A549 (cell line): ENCODE measurements around the gene ACSF3. TPM values are rescaled to one million over a fixed set of nuclear protein-coding genes. Genes with fewer than 3 reads are reported as not detected.

Experiments used
- ATAC-seq, 2 experiments: fragments of 200-7000 bp in 1 of 2; fragments of >200 bp in 1 of 2; cut with Nextera tagmentation in 1 of 2; cut with Tn5 transposase in 1 of 2; 3 replicates each; pipeline versions ENCODE4 v1.8.0 to v1.9.1; 2018 to 2020; ENCODE audit warnings: mild to moderate bottlenecking in 1 of 2, moderate library complexity in 1 of 2
- CTCF ChIA-PET: fragments of 300-600 bp; sonication (Branson Sonifier 250); formaldehyde crosslinking; extraction: SDS; loops from one replicate; lab custom pipeline; 2021; ENCODE audit warnings: antibody characterized with exemption, inconsistent platforms; lab: Yijun Ruan, JAX
- POLR2A ChIA-PET: fragments of 350-600 bp; formaldehyde crosslinking; extraction: SDS; loops from one replicate; lab custom pipeline; 2021; ENCODE audit warnings: antibody characterized with exemption, inconsistent platforms; lab: Yijun Ruan, JAX
- DNase-seq, 2 experiments: peaks; one replicate each; pipeline versions ENCODE4 v3.0.0 to v3.0.0-alpha.2; 2011 to 2016; ENCODE audit warnings: low read depth in 1 of 2, low spot score in 1 of 2
- FAIRE-seq: peaks from 2 replicates; lab custom pipeline; 2011; peaks lifted over from hg19 to GRCh38; lab: Jason Lieb, UNC
- H3K27ac ChIP-seq, 2 experiments: fragments of >200 bp; sonication (Bioruptor Twin); formaldehyde crosslinking; 3 replicates each; pipeline ENCODE4 v1.5.1; 2016 to 2017
- H3K4me1 ChIP-seq: fragments of >200 bp; sonication (Bioruptor Twin); formaldehyde crosslinking; 3 replicates; pipeline ENCODE4 v1.6.1; 2016
- H3K4me2 ChIP-seq: fragments of >200 bp; sonication (Bioruptor Twin); formaldehyde crosslinking; 3 replicates; pipeline ENCODE4 v1.6.1; 2016
- H3K4me3 ChIP-seq: fragments of >200 bp; sonication (Bioruptor Twin); formaldehyde crosslinking; 3 replicates; pipeline ENCODE4 v1.5.1; 2016
- H3K9me3 ChIP-seq: fragments of >200 bp; sonication (Bioruptor Twin); formaldehyde crosslinking; 3 replicates; pipeline ENCODE4 v1.6.1; 2016
- BHLHE40 ChIP-seq: IDR thresholded peaks from 2 replicates; pipeline ENCODE4 v1.6.1; 2012; ENCODE audit warnings: low read depth, low read length, inconsistent platforms
- CBX8 ChIP-seq: fragments of 200-600 bp; sonication (generic); IDR thresholded peaks from 2 replicates; pipeline ENCODE4 v1.6.1; 2016
- CHD2 ChIP-seq: fragments of 150-350 bp; IDR thresholded peaks from 2 replicates; pipeline ENCODE4 v1.6.1; 2014; ENCODE audit warnings: low read length; ENCODE audit not compliant: partially characterized antibody
- EHF ChIP-seq: fragments of 250-450 bp; sonication (Bioruptor Pico); IDR thresholded peaks from 2 replicates; pipeline ENCODE4 v1.5.0; 2020; ENCODE audit warnings: mild to moderate bottlenecking
- EP300 ChIP-seq, 2 experiments: fragments of >200 bp; sonication (Bioruptor Twin); formaldehyde crosslinking; IDR thresholded peaks; 2 replicates in 1 of 2; 3 replicates in 1 of 2; pipeline ENCODE4 v1.6.1; 2016 to 2017
- ESRRA ChIP-seq: fragments of 150-350 bp; IDR thresholded peaks from 2 replicates; pipeline ENCODE4 v1.6.1; 2014; ENCODE audit warnings: mild to moderate bottlenecking, low read length, borderline replicate concordance
- FOSL2 ChIP-seq, 2 experiments: fragments of 450-650 bp in 1 of 2; fragments of >200 bp in 1 of 2; sonication (Bioruptor Twin) in 1 of 2; formaldehyde crosslinking; IDR thresholded peaks; 2 replicates each; pipeline versions ENCODE4 v1.5.0 to v1.6.1; 2016 to 2020; ENCODE audit warnings: mild to moderate bottlenecking in 1 of 2, moderate library complexity in 1 of 2
- HOXA7 ChIP-seq: fragments of 250-450 bp; sonication (Bioruptor Pico); IDR thresholded peaks from 2 replicates; pipeline ENCODE4 v1.5.0; 2020; ENCODE audit warnings: mild to moderate bottlenecking, moderate library complexity
- JUNB ChIP-seq: fragments of >200 bp; sonication (Bioruptor Twin); formaldehyde crosslinking; IDR thresholded peaks from 2 replicates; pipeline ENCODE4 v1.6.1; 2016
- MAZ ChIP-seq: fragments of 150-350 bp; IDR thresholded peaks from 2 replicates; pipeline ENCODE4 v1.6.1; 2014; ENCODE audit warnings: antibody characterized with exemption, low read depth, low read length, borderline replicate concordance
- PHF8 ChIP-seq: fragments of 200-600 bp; sonication (generic); IDR thresholded peaks from 2 replicates; pipeline ENCODE4 v1.6.1; 2016; ENCODE audit warnings: low read depth, mild to moderate bottlenecking, antibody characterized with exemption, moderate library complexity, borderline replicate concordance
- RAD21 ChIP-seq, 2 experiments: fragments of >200 bp in 1 of 2; sonication (Bioruptor Twin) in 1 of 2; formaldehyde crosslinking in 1 of 2; IDR thresholded peaks in 1 of 2; conservative IDR thresholded peaks in 1 of 2; 2 replicates in 1 of 2; 3 replicates in 1 of 2; pipeline ENCODE4 v1.6.1; 2012 to 2018; ENCODE audit warnings: inconsistent platforms in 1 of 2
- RNF2 ChIP-seq: fragments of 200-600 bp; sonication (generic); IDR thresholded peaks from 2 replicates; pipeline ENCODE4 v1.6.1; 2016; ENCODE audit warnings: low read depth, mild to moderate bottlenecking, antibody characterized with exemption, moderate library complexity, borderline replicate concordance
- SMC3 ChIP-seq: fragments of >200 bp; sonication (Bioruptor Twin); formaldehyde crosslinking; IDR thresholded peaks from 3 replicates; pipeline ENCODE4 v1.6.1; 2018; ENCODE audit warnings: inconsistent platforms
- SREBF2 ChIP-seq: fragments of 450-650 bp; IDR thresholded peaks from 2 replicates; pipeline ENCODE4 v1.6.1; 2014; ENCODE audit warnings: mild to moderate bottlenecking, moderate library complexity
- ZC3H11A ChIP-seq: fragments of 450-650 bp; IDR thresholded peaks from 2 replicates; pipeline ENCODE4 v1.6.1; 2014; ENCODE audit warnings: antibody characterized with exemption, mild to moderate bottlenecking
- ZSCAN20 ChIP-seq: fragments of 250-450 bp; sonication (Bioruptor Pico); IDR thresholded peaks from 2 replicates; pipeline ENCODE4 v1.8.0; 2022; ENCODE audit warnings: mild to moderate bottlenecking, moderate library complexity
- WGBS: methylation state at CpG from one replicate; pipeline ENCODE4 v1.1.6; 2017; ENCODE audit errors: missing lambda C conversion rate; 5-methylcytosine and 5-hydroxymethylcytosine counted together
- polyA plus RNA-seq, 4 experiments: library from polyadenylated mRNA; depleted of rRNA in 3 of 4; stranded (reverse); fragments of >200 nt; fragmentation: RNase III in 1 of 4; extraction: RNeasy Plus Mini Kit Qiagen cat#74134 plus additional on column Dnase treatment in 1 of 4; gene quantifications; 2 replicates in 3 of 4; 3 replicates in 1 of 4; pipeline ENCODE4 v1.2.3, GENCODE V29; 2011 to 2017
- TF ChIP-seq, protein P1 (sequence below): fragments of >200 bp; sonication (Bioruptor Twin); formaldehyde crosslinking; IDR thresholded peaks from 3 replicates; pipeline ENCODE4 v1.5.1; 2016
- TF ChIP-seq, protein P2 (sequence below): fragments of 150-350 bp; IDR thresholded peaks from 2 replicates; pipeline ENCODE4 v1.6.1; 2014; ENCODE audit warnings: low read depth, mild to moderate bottlenecking, low read length
- TF ChIP-seq, protein P3 (sequence below): IDR thresholded peaks from 2 replicates; pipeline ENCODE4 v1.6.1; 2012
- TF ChIP-seq, protein P4 (sequence below): IDR thresholded peaks from 2 replicates; pipeline ENCODE4 v1.6.1; 2012
- TF ChIP-seq, protein P5 (sequence below): fragments of 250-450 bp; sonication (Bioruptor Pico); IDR thresholded peaks from 2 replicates; pipeline ENCODE4 v1.5.0; 2020; ENCODE audit warnings: low read depth, mild to moderate bottlenecking, moderate library complexity
- TF ChIP-seq, protein P6 (sequence below): fragments of 450-650 bp; IDR thresholded peaks from 2 replicates; pipeline ENCODE4 v1.6.1; 2014; ENCODE audit warnings: antibody characterized with exemption

The ACSF3 gene
- polyA plus RNA-seq, 2 of the 4 experiments (the other 2 are of a cell fraction) = 9.8 to 13.1 TPM

DNA sequence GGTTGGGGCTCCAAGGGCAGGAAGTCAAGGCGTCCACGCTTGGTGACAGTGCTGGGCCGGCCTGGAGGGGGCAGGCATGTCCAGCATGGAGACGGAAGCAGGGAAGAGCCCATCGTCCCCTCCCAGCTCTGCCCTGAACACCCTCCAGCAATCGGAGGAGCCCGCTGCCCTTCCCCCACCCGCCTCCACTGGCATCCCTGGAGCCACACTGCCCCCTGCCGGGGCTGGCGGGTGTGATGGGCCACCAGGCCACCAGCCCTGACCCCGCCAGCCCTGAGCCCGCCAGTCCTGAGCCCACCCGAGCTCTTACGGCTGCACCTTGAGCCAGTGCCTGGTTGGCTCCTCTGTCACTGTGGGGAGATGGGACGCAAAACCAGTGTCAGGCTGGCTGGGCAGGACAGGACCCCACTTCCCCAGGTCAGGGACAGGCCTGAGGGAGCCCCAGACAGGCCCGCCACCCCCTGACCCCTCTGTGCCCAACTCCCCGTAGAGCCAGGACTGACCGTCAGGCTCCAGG, 73.8 kb downstream of the ACSF3 start:
- no peak for FAIRE-seq
- Histone ChIP-seq H3K4me1 (peaks cover 21% of the 10 kb centered on the region), H3K9me3 (no peaks in the 10 kb centered on the region), H3K4me2 (peak overlapping the region; percentile 82), H3K4me3 (no peak overlapping the region), H3K27ac (peak overlapping the region; percentile 71 to 80)
- 12% methylated on average over 5 of the region's 18 CpGs for WGBS
- ChIA-PET CTCF (interaction anchor here (0.6 to 3.0 kb wide), 58 partner anchors 9 to 703 kb away, joined by 3 to 29 read pairs (median 4); partner anchors contain the start of genes APRT, GALNS, TRAPPC2L and ZNF778), POLR2A (no interaction called here)
- TF ChIP-seq ZC3H11A (no peak), CBX8 (no peak), BHLHE40 (no peak), RNF2 (no peak), SMC3 (peak; percentile 90), HOXA7 (no peak), SREBF2 (no peak), EHF (CRISPR knock-in tag) (no peak), EP300 (IDR thresholded peaks at IDR 0.05) (no peak), ESRRA (no peak), ZSCAN20 (no peak), JUNB (no peak), MAZ (0 out of 2 replicates have a peak, but pooled peaks have one; percentile 35), RAD21 (conservative IDR thresholded peaks at IDR 0.05 in 1 of 2, IDR thresholded peaks at IDR 0.05 in 1 of 2) (peak; percentile 96 to 98), CHD2 (peak; percentile 69), PHF8 (no peak), FOSL2 (IDR thresholded peaks at IDR 0.05) (no peak), FOSL2 (CRISPR knock-in tag; IDR thresholded peaks at IDR 0.05) (no peak)
- TF ChIP-seq, protein P1, sequence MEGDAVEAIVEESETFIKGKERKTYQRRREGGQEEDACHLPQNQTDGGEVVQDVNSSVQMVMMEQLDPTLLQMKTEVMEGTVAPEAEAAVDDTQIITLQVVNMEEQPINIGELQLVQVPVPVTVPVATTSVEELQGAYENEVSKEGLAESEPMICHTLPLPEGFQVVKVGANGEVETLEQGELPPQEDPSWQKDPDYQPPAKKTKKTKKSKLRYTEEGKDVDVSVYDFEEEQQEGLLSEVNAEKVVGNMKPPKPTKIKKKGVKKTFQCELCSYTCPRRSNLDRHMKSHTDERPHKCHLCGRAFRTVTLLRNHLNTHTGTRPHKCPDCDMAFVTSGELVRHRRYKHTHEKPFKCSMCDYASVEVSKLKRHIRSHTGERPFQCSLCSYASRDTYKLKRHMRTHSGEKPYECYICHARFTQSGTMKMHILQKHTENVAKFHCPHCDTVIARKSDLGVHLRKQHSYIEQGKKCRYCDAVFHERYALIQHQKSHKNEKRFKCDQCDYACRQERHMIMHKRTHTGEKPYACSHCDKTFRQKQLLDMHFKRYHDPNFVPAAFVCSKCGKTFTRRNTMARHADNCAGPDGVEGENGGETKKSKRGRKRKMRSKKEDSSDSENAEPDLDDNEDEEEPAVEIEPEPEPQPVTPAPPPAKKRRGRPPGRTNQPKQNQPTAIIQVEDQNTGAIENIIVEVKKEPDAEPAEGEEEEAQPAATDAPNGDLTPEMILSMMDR = peak; percentile 90
- TF ChIP-seq, protein P2, sequence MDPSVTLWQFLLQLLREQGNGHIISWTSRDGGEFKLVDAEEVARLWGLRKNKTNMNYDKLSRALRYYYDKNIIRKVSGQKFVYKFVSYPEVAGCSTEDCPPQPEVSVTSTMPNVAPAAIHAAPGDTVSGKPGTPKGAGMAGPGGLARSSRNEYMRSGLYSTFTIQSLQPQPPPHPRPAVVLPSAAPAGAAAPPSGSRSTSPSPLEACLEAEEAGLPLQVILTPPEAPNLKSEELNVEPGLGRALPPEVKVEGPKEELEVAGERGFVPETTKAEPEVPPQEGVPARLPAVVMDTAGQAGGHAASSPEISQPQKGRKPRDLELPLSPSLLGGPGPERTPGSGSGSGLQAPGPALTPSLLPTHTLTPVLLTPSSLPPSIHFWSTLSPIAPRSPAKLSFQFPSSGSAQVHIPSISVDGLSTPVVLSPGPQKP = no peak
- TF ChIP-seq, protein P3, sequence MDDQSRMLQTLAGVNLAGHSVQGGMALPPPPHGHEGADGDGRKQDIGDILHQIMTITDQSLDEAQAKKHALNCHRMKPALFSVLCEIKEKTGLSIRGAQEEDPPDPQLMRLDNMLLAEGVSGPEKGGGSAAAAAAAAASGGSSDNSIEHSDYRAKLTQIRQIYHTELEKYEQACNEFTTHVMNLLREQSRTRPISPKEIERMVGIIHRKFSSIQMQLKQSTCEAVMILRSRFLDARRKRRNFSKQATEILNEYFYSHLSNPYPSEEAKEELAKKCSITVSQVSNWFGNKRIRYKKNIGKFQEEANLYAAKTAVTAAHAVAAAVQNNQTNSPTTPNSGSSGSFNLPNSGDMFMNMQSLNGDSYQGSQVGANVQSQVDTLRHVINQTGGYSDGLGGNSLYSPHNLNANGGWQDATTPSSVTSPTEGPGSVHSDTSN = 0 out of 2 replicates have a peak, but pooled peaks have one; percentile 25
- TF ChIP-seq, protein P4, sequence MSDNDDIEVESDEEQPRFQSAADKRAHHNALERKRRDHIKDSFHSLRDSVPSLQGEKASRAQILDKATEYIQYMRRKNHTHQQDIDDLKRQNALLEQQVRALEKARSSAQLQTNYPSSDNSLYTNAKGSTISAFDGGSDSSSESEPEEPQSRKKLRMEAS = 0 out of 2 replicates have a peak, but pooled peaks have one; percentile 34
- TF ChIP-seq, protein P5, sequence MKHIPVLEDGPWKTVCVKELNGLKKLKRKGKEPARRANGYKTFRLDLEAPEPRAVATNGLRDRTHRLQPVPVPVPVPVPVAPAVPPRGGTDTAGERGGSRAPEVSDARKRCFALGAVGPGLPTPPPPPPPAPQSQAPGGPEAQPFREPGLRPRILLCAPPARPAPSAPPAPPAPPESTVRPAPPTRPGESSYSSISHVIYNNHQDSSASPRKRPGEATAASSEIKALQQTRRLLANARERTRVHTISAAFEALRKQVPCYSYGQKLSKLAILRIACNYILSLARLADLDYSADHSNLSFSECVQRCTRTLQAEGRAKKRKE = no peak
- TF ChIP-seq, protein P6, sequence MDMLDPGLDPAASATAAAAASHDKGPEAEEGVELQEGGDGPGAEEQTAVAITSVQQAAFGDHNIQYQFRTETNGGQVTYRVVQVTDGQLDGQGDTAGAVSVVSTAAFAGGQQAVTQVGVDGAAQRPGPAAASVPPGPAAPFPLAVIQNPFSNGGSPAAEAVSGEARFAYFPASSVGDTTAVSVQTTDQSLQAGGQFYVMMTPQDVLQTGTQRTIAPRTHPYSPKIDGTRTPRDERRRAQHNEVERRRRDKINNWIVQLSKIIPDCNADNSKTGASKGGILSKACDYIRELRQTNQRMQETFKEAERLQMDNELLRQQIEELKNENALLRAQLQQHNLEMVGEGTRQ = no peak
- ATAC-seq = peak; percentile 44 to 74
- DNase-seq = peak; percentile 77 to 83
